ENCODE measurements around the gene ERH. TPM values are rescaled to one million over a fixed set of nuclear protein-coding genes. Genes with fewer than 3 reads are reported as not detected.
"Not testable (repeated sequence)": the region's sequence is repeated elsewhere in the genome, so short reads cannot be mapped to it uniquely, and the experiment has no call there.

The ERH gene
- 222 and 226 TPM in 2 replicates for total RNA-seq

- peak; percentile 98 for DNase-seq (ENCODE audit: low read depth in 2 of 2)
Measured at GRCh38 chr14:69398053-69398817, at the start of gene ERH, which contains the start of gene SLC39A9. TSS of gene ERH (minus strand) at chr14:69398299. CDS start at chr14:69398233, 66 bp downstream. TSS of gene SLC39A9 (plus strand) at chr14:69398692. CDS start at chr14:69399370, 678 bp downstream.

- DNase-seq (ENCODE audit: low read depth in 2 of 2), result no peak
Measured at GRCh38 chr14:69443296-69443805, 45.3 kb upstream of the ERH start.

GRCh38 chr14:69441948-69442347 lies 43.8 kb upstream of the ERH start:
- no peak for DNase-seq (ENCODE audit: low read depth in 2 of 2)

GRCh38 chr14:69439521-69440270 lies 41.6 kb upstream of the ERH start:
- DNase-seq (ENCODE audit: low read depth in 2 of 2), result no peak

GRCh38 chr14:69432364-69432763 lies 34.3 kb upstream of the ERH start:
- no peak for DNase-seq (ENCODE audit: low read depth in 2 of 2)

- no peak for DNase-seq (ENCODE audit: low read depth in 2 of 2)
Measured at GRCh38 chr14:69430306-69430939, 32.3 kb upstream of the ERH start.

GRCh38 chr14:69429643-69430042 lies 31.5 kb upstream of the ERH start:
- DNase-seq (ENCODE audit: low read depth in 2 of 2), result no peak

- DNase-seq (ENCODE audit: low read depth in 2 of 2), result no peak
Measured at GRCh38 chr14:69428289-69428998, 30.3 kb upstream of the ERH start.

GRCh38 chr14:69427596-69427995 lies 29.5 kb upstream of the ERH start:
- DNase-seq (ENCODE audit: low read depth in 2 of 2), result no peak

GRCh38 chr14:69424149-69424923 lies 26.2 kb upstream of the ERH start:
- DNase-seq (ENCODE audit: low read depth in 2 of 2), result peak in 1 of 2 donors; percentile 3

GRCh38 chr14:69423279-69423678 lies 25.2 kb upstream of the ERH start:
- DNase-seq (ENCODE audit: low read depth in 2 of 2), result no peak

- not testable (repeated sequence) for DNase-seq (ENCODE audit: low read depth in 2 of 2)
Measured at GRCh38 chr14:69416087-69416486, 18.0 kb upstream of the ERH start.

- DNase-seq (ENCODE audit: low read depth in 2 of 2), result no peak
Measured at GRCh38 chr14:69413483-69413882, 15.4 kb upstream of the ERH start.

- DNase-seq (ENCODE audit: low read depth in 2 of 2), result no peak
Measured at GRCh38 chr14:69408331-69408960, 10.3 kb upstream of the ERH start.

- DNase-seq (ENCODE audit: low read depth in 2 of 2), result no peak
Measured at GRCh38 chr14:69405762-69406161, 7.7 kb upstream of the ERH start.

- no peak for DNase-seq (ENCODE audit: low read depth in 2 of 2)
Measured at GRCh38 chr14:69404883-69405282, 6.8 kb upstream of the ERH start.

- no peak for DNase-seq (ENCODE audit: low read depth in 2 of 2)
Measured at GRCh38 chr14:69404478-69404877, 6.4 kb upstream of the ERH start.

- DNase-seq (ENCODE audit: low read depth in 2 of 2), result no peak
Measured at GRCh38 chr14:69401841-69402240, 3.7 kb upstream of the ERH start.

GRCh38 chr14:69400154-69400553 lies 2.1 kb upstream of the ERH start:
- no peak for DNase-seq (ENCODE audit: low read depth in 2 of 2)

GRCh38 chr14:69399750-69400149 lies 1.7 kb upstream of the ERH start:
- DNase-seq (ENCODE audit: low read depth in 2 of 2), result no peak
